ENCODE measurements around the gene FTSJ3.
A peak's percentile ranks its signal among the peaks of the same experiment; 100 is the strongest.

Gene FTSJ3

DNA sequence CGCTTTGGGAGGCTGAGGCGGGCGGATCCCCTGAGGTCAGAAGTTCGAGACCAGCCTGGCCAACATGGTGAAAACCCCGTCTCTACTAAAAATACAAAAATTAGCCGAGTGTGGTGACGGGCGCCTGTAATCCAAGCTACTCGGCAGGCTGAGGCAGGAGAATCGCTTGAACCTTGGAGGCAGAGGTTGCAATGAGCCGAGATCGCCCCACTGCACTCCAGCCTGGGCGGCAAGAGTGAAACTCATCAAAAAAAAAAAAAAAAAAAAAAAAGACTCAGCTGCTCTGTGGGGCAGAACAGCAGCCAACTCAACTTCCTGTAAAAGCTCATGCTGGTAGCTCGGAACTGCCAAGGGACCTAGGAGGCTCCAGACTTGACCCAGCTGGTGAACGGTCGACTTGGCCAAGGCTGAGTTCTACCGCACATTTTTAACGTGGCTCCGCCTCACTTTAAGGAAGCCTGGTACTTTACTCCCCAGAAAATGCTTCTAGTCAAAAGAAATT is 16.0 kb upstream of the FTSJ3 start:
- peak; percentile 68 for DNase-seq

DNA sequence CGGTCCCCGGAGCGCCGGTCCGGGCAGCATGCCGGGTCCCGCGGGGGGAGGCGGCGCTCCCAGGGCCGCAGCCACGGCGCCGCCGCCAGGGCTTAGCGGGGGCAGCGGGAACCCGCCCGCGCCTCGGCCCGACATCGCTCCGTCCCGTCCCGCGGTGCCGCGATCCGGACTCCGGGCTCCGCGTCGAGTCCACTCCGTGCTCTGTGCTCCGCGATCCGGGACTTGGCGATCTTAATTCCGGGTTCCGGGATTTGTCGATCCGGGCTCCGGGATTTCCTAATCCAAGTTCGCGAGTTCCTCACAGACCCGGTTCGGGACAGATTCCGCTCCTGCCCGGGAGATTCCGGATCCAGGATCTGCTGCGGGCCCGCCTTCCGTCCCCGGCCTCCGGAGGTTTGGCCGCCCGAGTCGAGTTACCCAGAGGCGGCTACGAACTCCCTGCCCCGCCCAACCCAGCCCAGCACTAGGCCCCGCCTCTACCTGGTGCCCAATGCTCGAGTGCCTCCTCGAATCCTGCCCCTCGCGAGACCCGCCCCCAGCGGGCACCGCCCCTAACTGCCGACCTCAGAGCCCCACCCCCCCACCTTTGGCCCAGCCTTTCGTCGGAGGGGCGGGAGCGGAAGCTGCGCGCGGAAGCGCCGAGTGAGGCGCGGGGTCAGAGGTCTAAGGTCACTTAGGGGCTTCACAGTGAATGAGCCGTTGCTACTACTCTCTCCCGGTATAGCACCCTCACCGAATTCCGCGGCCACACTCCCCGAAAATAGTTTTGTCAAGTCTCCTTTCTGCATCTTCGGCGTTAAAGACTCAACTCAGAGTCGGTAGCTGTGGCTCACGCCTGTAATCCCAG is 15.3 kb upstream of the FTSJ3 start, which contains the start of gene SMARCD2:
TSS of gene SMARCD2 (minus strand) at position 146 of the 847 bp plus-strand sequence. CDS start at position 135, 11 bp downstream.
- peak; percentile 99 for DNase-seq

DNA sequence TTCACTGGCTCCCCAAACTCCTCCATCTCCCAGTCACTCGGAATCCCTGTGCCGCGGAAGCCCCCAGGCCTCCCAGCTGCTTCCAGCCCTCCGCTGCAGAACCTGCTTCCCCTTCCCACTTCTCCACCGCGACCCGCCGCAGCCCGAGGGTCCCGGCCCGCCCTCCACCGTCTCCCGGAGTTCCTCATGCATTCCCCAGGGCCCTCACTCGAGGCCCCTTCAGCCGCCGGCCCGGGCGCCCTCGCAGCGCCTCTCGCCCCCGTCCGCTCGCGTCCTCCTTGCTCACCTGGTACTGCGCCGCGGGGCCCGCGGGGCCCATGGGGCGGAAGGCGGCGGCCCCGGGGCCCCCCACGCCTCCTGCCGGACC is 14.7 kb upstream of the FTSJ3 start:
- DNase-seq = peak; percentile 35

DNA sequence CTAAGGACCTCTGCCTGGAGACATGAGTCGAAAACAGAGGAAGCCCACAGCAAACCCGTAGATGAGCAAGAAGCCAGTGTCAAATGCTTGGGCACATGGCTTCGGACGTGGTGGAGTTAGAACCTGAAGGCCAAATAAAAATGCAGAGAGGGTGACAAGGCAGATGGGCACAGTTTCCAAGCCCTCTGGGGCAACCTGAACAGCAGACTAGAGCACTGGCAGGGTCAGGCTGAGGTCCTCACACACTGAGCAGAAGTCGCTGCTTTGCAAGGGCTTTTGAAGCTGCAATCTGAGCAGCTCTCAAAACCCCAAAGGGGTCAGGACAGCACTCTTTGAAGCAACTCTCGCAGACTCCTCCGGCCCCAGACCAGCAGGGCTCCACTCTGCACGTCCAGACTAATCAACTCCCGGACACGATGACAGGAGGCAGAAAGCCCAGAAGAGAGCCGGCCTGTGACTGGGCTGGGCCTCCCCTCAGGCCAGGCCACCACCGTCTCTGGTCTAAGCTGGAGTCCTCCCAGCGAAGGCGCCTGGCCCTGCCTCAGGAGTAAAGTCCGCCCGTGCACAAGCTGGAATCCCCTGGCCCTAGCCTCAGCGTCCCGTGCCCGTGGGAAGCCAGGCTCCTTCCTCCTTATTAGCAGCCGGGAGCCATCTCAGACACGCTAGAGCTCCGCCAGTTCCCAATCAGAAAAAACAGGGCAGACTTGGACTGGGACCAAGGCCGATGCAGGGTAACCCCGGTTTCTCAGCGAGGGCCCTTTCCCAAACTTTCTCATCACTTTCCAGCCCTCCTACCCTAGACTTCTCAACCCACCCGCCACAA is 14.1 kb upstream of the FTSJ3 start:
- DNase-seq = peak; percentile 62

DNA sequence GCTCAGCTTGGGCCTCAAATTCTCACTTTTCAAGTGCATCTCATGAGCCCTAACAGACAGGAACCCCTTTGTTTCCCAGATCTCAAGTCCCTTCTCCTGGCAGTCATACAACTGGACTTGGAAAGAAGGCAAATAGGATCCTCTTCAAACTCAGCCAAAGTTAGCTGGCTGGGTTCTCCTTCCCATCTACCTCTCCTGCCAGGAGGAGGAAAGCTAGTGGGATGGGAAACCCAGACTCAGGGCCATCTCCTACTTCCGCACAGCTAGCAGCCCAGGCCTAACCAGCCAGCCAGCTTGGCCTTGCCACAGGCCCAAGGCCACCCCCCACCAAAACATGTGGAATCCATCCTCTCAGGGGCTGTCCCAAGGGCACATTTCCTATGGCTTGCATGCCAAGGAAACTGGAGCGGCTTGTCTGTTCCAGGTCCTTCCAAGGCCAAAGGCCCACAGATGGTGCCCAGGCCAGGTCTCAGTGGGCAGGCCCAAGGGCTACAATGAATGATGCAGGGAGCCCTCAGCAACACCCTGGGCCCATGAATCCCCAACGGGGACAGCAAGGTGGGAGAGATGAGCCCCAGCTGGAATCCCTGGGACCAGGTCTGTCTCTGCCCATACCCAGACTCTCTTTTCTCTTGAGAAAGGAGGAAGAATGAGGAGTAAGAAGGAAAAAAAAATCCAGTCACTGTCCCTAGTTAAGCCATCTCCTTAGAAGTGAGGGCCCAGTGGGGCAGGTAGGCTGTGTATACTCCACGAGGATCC is 13.3 kb upstream of the FTSJ3 start:
- DNase-seq = no peak

DNA sequence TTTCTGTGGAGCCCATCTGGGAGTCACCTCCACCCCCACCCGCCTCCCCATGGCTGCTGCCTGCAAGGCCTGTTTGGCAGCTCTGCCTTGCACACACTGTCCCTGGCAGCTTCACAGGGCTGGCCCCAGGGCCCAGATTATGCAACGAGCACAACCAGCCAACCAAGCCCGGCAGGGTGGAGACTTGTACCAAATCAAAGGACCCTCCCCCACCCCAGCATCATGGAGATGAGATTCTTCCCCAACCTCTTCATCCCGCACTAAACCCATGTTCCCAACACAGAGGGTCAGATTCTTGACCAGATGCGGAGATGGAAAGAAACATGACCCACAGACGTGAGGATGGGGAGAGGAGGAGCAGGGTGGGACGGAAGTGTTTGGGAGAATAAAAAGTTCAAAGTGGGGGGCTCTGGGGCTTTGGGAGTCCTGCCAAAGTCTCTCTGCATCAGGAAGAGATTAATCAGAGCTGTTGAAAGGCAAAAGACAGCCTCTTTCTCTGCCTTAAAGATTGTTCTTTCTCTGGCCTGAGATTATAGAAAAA is 11.2 kb upstream of the FTSJ3 start:
- no peak for DNase-seq

DNA sequence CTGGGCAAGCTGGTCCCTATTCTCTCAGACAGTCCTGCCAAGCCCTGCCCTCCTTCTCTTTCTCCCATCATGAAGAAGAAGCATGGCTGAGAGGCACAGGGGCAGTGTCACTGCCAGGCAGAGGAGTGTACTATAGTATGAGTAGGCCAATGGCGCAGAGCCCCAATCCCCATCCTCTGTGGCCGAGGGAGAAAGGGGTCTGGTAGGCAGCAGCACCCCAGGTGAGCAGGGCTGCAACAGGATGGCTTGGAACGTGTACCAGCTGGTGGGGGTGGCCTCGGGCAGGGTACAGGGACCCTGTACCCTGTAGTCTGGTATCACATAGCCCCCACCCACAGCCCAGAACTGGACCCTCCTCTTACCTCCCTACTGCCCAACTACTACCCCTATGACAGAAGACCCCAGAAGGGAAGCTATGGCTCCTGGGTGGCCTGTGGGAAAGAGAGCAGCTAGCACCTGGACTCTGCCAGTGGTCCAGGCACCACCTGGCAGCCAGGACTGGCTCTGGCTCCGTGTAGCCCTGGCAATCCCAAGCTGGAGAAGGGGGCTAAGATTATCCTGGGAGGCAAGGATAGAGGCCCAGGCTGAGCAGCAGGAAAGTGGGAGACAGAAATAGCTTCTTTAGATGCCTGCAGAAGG is 10.6 kb upstream of the FTSJ3 start:
- no peak for DNase-seq

DNA sequence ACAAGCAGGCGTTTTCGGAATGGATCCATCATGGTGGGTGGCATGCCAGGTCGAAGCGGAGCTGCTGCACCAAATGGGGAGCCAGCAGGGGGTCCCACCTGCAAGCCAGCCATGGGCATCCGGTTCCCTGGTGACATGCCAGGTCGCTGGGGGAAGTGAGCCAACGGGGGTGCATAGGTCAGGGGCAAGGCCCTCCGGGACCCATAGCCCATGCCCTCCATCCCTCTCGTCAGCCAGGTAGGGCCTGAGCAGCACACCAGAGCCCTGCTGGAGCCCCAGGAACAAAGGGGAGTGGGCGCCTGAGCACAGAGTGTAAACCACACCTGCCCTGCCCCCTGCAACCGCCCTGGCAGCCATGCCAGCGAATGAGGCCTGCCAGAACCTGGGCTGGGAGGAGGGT is 10.0 kb upstream of the FTSJ3 start:
- DNase-seq = no peak

DNA sequence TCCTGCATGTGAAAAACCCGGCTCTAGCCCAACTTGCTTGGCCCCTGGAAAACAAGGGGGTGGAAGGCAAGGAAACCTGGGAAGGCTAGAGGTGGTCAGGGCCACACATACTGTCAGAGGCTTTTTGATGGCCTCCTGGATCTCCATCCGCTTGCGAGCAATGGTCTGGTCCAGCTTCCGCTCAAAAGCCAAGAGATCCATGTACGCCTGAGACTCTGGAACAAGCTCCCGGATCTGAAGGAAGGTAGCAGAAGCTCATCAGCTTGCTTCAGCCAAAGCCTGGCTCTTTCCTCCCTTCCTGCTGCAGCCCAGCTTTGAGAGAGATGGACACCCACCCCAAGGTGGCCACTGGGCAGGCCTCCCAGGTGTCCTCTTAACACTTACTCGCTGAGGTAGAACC is 9.3 kb upstream of the FTSJ3 start:
- no peak for DNase-seq

DNA sequence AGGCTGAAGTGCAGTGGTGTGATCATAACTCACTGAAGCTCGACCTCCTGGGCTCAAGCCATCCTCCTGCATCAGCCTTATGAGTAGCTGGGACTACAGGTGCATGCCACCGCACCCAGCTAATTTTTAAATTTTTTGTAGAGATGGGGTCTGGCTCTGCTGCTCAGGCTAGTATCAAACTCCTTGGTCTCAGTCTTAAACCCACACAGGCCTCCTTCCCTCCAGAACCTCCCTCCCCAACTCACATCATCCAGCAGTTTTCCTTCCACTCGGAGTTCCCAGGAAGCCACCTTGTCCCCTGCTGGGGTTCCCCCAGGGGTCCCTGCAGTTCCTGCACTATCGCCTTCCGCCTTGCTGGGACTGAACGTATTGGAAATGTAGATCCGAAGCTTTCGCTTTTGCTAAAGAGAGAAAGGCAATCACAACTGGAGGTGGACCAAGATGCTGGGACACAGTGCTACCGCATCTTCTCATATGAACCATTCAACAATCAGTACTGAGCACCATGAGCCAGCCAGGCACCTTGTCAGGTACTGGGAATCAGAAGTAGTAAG is 7.8 kb upstream of the FTSJ3 start:
- DNase-seq = no peak

DNA sequence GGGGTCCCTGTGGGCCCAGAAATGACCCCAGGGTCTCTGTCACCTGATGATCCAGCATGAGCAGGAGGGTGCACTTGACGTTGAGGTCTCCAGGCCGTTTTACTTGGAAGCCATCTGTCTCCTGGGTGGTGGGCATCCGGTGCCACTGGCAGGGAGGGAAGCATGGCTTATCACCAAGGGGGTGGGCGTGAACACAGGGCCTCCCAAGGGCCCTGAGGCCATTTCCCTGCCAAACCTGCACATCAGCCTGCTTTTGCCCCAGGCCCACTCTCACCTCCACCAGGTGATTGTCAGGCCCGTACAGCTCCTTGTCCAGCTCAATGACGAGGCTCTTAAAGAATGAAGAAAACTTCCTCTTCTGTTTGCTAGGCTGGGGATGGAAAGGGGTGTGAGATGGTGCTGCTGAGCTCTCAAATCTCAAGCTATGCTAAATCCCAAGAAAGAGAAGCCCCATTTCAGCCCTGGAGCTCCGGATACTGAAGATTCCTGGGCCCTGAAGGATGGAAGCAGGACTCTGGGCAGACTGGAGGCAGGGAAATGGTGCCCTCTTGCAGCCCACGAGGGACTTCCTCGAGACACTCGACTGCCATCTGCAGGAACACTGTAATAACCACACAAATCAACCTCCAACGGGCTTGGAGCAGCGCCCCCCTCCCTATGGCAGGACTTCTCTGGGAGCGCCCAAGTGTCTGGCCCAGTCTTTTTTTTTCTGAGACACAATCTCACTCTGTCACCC is 7.1 kb upstream of the FTSJ3 start:
- DNase-seq = peak; percentile 71

DNA sequence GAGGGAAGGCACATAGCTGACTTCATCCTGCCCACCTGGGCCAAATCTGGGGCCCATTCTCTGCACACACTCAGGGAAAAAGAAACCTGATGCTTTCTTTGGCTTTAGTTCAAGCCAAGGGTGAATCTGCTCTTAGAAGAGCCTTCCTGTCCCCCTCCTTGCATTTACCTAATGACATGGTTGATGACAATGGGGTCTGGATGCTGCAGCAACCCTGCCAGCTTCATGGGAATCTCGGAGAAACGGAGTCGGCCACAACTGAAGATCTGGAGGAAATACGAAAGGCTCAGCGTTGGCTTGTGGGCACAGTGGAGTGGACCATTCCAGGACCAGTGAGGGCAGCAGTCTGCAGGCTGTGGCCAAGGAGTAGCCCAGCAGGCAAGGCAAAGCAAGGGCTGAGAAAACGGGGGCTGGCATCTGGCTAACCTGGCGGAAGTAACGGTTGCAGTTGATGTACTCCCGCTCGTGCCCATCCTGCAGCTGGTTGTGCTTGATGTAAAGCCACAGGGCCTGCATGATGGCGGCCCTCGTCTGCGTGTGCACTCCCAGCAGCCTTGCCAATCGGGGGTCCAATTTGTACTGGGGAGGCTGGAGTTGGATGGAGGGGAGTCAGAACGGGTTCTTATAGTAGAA is 6.4 kb upstream of the FTSJ3 start:
- DNase-seq = no peak

DNA sequence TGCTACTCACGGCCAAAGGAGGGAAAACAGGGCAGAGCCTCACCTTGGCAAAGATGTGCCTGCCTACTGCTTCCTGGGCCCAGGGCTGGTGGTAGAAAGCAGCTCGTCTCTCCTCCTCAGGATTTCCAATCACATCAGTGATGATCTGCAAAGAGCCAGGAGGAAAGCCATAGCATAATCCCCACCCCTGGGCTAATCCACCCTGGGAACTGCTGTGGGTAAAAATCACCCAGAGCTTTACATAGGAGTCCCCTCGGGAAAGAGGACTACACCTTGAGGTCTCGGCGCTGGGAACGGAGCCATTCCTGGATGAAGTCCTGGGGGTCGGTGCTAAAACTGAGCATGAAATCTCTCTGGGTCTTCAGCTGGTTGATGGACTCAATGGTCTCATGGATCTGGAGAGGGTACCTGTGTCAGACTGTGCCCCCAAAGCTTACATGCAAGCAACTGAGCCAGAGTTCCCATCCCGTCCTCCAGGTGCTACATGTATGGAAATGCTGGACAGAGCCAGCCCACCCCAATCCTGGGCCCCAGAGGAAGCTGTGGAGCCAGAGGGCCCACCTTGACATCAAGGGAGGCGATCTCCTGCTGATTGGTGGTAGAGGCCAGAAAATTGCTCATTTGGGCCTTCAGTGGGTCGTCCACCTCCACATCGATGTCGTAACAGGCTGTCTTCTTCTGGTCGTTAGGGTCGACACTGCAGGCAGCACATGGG is 5.7 kb upstream of the FTSJ3 start:
- no peak for DNase-seq

DNA sequence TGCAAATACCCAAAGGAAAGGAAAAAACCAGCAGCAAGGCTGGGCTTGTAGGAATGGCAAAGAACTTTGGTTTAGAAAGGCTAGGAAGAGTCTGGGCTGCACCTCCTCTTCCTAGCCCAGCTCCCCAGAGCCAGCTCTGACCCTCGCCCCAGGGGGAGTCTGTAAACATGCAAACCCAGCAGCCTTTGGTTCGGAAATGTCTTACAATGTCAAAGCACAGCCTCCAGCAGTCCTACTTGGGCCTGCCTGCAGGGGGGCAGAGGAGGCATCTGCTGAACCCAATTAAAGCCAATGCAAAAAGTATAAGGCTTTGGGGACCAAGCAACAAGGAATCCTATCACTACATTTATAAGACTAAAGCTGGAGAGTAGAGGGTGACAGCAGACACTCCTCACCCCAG is 5.0 kb upstream of the FTSJ3 start:
- no peak for DNase-seq

DNA sequence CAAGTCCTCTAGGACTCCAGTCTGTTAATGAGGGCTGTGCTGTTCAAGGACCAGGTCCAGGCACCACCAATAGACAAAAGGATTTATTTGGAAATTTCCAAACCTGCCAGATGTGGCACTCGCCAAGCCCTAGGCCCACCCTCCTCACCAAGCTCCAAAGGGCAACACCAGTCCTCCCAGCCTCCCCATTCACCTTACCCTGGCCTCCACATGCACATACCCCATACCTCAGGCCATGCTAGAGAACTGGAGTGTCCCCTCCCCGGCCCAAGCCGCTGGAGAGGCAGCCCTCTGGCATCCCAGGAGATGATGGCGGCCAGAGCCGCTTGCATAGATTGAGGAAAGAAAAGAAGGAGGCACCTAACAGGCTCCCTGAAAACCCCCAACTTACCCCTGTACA is 4.6 kb upstream of the FTSJ3 start:
- no peak for DNase-seq

DNA sequence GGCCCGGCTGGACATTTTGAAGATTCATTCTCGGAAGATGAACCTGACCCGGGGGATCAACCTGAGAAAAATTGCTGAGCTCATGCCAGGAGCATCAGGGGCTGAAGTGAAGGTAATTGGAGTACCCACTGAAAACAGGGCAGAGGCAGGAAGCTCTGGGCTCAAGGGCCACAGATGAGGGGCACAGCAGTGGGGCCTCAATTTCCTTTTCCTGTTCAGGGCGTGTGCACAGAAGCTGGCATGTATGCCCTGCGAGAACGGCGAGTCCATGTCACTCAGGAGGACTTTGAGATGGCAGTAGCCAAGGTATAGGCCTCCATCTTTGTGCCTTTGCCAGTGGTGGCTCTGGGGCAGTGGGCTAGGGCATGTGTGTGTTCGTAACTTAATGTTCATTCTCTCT is 4.0 kb upstream of the FTSJ3 start:
- no peak for DNase-seq

DNA sequence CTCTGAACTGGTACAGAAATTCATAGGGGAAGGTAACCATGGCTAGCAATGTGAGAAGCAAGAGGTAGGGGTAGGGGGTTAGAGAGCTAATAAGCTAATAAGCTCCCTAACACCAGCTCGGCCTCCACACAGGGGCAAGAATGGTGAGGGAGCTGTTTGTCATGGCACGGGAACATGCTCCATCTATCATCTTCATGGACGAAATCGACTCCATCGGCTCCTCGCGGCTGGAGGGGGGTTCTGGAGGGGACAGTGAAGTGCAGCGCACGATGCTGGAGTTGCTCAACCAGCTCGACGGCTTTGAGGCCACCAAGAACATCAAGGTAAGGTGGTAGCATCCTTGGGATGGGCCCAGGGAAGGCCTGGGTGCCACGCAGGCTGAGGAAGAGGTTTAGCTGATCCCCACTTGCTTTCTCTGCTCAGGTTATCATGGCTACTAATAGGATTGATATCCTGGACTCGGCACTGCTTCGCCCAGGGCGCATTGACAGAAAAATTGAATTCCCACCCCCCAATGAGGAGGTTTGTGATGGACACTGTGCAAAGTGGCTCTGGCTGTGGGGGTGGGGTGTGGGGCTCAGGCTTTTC is 3.5 kb upstream of the FTSJ3 start:
- no peak for DNase-seq

DNA sequence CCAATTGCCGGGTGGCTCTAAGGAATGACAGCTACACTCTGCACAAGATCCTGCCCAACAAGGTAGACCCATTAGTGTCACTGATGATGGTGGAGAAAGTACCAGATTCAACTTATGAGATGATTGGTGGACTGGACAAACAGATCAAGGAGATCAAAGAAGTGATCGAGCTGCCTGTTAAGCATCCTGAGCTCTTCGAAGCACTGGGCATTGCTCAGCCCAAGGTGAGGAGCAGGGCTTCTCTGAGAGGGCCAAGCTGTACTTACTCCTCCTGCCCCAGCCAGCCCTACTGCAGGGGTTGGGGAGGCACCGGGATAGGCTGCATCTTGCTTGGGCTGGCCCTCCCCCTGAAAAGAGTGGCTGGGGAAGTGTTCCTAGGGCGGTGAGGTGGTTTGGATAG is 2.8 kb upstream of the FTSJ3 start:
- DNase-seq = no peak

DNA sequence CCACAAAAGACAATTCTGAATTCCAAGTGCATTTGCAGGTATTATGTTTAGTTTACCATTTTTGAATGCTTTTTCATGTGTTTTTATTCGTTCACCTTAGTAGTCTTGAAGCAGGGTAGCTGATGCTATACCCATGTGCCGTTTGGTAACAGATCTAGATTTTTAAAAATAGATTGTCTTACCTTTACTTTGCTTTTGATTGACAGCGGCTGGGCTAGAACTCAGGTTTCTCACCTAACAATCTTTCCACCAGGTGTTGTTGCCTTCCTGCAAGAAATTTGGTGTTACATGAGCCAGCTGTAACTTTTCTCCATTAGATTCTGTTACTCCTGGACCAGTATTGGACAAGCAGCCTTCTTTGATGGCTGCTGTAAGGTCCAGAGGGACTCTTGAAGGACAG is 1.5 kb upstream of the FTSJ3 start:
- no peak for DNase-seq

DNA sequence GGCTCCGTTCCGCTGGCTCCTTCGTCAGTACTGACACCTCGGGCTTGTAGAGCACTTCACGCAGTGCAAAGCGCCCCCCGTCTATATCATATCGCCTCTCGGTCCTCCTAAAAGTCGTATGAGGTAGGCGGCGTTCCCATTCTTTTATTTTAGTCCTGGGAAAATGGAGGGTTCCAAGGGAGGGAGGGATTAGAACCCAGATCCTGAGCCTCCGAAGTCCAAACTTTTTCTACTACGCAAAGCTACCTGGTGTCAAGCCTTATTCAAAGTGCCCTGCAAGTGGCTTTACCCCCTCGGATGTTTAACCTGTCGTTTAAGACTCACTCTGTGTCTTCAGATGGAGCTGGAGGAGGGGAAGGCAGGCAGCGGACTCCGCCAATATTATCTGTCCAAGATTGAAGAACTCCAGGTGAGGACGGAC is 348 bp upstream of the FTSJ3 start:
- DNase-seq = no peak

Measured in suppressor macrophage treated with lipopolysaccharide for 4 hours (primary cell).